ENCODE data around the gene XRCC1.

XRCC1 gene

DNA sequence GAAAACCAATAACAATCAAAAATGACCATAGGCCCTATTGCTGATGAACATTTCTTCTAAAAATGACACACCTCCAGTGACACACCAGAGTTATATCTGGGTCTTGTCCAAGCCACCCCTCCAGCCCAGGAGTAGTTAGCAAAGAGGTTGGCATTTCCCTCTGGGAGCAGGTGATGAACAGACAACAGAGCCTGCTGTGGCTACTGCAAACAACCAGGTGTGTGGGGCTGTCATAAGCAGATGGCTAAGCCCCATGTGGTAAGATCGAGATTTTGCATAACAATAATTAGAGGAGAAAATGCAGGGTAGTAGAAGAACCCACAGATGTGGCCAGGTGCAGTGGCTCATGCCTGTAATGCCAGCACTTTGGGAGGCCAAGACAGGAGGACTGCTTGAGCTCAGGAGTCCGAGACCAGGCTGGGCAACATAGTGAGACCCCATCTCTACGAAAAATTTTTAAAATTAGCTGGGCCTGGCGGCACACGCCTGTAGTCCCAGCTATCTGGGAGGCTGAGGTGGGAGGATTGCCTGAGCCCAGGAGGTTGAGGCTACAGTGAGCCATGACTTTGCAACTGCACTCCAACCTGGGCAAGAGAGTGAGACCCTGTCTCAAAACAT is 5.0 kb downstream of the XRCC1 start:
- Histone ChIP-seq H3K4me1 (ENCODE audit: control insufficient read depth, insufficient read depth, low read length) (peaks cover 6% of the 10 kb centered on the region), H3K27me3 (ENCODE audit: control insufficient read depth, insufficient read depth, low read length) (no peaks in the 10 kb centered on the region), H3K4me3 (ENCODE audit: low read depth, low read length) (no peak overlapping the region), H3K36me3 (ENCODE audit: control insufficient read depth, insufficient read depth, low read length) (peaks cover 14% of the 10 kb centered on the region), H3K27ac (ENCODE audit: low read depth, low read length) (no peak overlapping the region), H3K9ac (ENCODE audit: low read length) (no peak overlapping the region), H3K9me3 (ENCODE audit: control insufficient read depth, insufficient read depth, low read depth, low read length) (no peaks in the 10 kb centered on the region)

DNA sequence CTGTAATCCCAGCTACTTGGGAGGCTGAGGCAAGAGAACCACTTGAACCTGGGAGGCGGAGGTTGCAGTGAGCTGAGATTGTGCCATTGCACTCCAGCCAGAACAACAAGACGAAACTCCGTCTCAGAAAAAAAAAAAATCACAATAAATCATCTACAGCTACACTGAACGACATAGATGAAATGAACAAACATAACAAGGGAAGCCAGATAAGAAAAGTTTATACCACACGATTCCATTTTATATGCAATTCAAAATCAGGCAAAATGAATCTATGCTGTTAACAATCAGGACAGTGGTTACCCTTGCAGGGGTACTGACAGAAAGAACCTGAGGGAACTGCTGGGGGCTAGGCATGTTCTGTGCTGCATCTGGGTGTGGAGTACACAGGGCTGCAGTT is 5.7 kb downstream of the XRCC1 start:
- Histone ChIP-seq H3K27ac (ENCODE audit: low read depth, low read length) (no peak overlapping the region), H3K36me3 (ENCODE audit: control insufficient read depth, insufficient read depth, low read length) (peaks cover 17% of the 10 kb centered on the region), H3K27me3 (ENCODE audit: control insufficient read depth, insufficient read depth, low read length) (no peaks in the 10 kb centered on the region), H3K4me1 (ENCODE audit: control insufficient read depth, insufficient read depth, low read length) (peaks cover 3% of the 10 kb centered on the region), H3K9ac (ENCODE audit: low read length) (no peak overlapping the region), H3K9me3 (ENCODE audit: control insufficient read depth, insufficient read depth, low read depth, low read length) (no peaks in the 10 kb centered on the region), H3K4me3 (ENCODE audit: low read depth, low read length) (no peak overlapping the region)

DNA sequence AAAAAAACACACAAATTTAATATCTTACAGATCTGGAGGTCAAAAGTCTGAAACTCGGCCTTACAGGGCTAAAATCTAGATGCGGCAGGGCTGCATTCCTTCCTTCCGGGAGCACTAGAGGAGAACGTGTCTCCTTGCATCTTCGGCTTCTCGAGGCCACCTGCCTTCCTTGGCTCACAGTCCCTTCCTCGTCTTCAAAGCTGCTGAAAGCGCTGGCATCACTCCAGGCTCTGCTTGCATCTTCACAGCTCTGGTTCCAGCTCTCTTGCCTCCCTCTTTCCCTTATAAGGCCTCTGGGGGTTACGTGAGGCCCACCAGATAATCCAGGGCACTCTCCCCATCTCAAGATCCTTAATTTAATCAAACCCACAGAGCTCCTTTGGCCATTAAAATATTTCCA is 10.5 kb downstream of the XRCC1 start:
- Histone ChIP-seq H3K27ac (ENCODE audit: low read depth, low read length) (no peak overlapping the region), H3K36me3 (ENCODE audit: control insufficient read depth, insufficient read depth, low read length) (peaks cover 27% of the 10 kb centered on the region), H3K9me3 (ENCODE audit: control insufficient read depth, insufficient read depth, low read depth, low read length) (no peaks in the 10 kb centered on the region), H3K4me3 (ENCODE audit: low read depth, low read length) (no peak overlapping the region), H3K9ac (ENCODE audit: low read length) (no peak overlapping the region), H3K27me3 (ENCODE audit: control insufficient read depth, insufficient read depth, low read length) (no peaks in the 10 kb centered on the region), H3K4me1 (ENCODE audit: control insufficient read depth, insufficient read depth, low read length) (no peaks in the 10 kb centered on the region)

DNA sequence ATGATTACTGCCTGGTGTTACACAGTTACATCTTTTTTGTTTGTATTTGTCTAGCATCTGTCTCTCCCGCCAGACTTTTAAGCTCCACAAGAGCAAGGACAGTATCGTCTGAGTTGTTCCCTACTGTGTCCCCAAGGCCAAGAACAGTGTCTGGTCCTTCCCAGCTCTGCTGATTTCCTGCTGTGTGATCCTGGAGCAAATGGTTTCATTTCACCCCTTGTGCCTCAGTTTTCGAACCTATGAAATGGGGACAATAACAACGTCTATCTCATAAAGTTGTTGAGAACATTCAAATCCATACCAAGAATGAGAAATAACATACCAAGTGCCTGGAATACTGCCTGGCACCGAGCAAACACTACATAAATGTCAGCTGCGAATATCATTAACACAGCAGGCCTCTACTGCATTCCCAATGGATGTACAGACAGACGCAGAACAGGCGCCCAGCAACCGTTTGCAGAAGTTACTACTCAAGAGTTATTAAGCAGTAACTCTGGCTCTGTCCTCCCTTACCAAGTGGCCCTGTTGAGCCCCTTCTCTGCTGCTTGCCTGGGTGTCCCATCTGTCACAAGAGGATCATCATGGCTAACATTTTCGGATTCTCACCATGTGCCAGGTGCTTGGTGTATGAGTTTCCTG is 11.4 kb downstream of the XRCC1 start:
- no peak overlapping the region for H3K27ac ChIP-seq (ENCODE audit: low read depth, low read length)
- no peaks in the 10 kb centered on the region for H3K27me3 ChIP-seq (ENCODE audit: control insufficient read depth, insufficient read depth, low read length)
- no peak overlapping the region for H3K4me3 ChIP-seq (ENCODE audit: low read depth, low read length)
- no peaks in the 10 kb centered on the region for H3K4me1 ChIP-seq (ENCODE audit: control insufficient read depth, insufficient read depth, low read length)
- H3K9me3 ChIP-seq (ENCODE audit: control insufficient read depth, insufficient read depth, low read depth, low read length), result no peaks in the 10 kb centered on the region
- H3K9ac ChIP-seq (ENCODE audit: low read length), result no peak overlapping the region
- H3K36me3 ChIP-seq (ENCODE audit: control insufficient read depth, insufficient read depth, low read length), result peaks cover 30% of the 10 kb centered on the region

DNA sequence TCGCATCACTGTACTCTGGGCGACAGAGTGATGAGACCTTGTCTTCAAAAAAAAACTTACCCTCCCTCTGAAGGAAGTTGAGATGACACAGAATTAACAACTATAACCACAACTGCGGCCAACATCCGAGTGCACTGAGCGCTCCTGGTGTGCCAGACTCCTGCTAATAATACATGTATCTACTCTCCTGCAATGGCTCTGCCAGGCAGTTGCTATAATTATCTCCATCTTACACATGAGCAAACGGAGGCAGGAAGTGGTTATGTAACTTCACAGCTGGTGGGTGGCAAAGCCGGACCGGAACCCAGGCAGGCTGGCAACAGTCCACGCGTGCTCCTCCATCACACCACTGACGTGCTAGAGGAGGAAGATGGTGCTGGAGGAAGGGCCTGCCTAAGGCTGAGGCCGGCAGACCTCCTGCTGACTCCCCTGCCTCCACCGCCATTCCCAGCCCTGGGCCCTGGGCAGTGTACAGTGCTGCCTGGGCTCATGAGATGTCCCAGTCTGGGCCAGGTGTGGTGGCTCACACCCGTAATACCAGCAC is 12.6 kb downstream of the XRCC1 start:
- peaks cover 34% of the 10 kb centered on the region for H3K36me3 ChIP-seq (ENCODE audit: control insufficient read depth, insufficient read depth, low read length)
- no peak overlapping the region for H3K27ac ChIP-seq (ENCODE audit: low read depth, low read length)
- no peaks in the 10 kb centered on the region for H3K9me3 ChIP-seq (ENCODE audit: control insufficient read depth, insufficient read depth, low read depth, low read length)
- no peaks in the 10 kb centered on the region for H3K27me3 ChIP-seq (ENCODE audit: control insufficient read depth, insufficient read depth, low read length)
- H3K4me3 ChIP-seq (ENCODE audit: low read depth, low read length), result no peak overlapping the region
- H3K9ac ChIP-seq (ENCODE audit: low read length), result no peak overlapping the region
- no peaks in the 10 kb centered on the region for H3K4me1 ChIP-seq (ENCODE audit: control insufficient read depth, insufficient read depth, low read length)

DNA sequence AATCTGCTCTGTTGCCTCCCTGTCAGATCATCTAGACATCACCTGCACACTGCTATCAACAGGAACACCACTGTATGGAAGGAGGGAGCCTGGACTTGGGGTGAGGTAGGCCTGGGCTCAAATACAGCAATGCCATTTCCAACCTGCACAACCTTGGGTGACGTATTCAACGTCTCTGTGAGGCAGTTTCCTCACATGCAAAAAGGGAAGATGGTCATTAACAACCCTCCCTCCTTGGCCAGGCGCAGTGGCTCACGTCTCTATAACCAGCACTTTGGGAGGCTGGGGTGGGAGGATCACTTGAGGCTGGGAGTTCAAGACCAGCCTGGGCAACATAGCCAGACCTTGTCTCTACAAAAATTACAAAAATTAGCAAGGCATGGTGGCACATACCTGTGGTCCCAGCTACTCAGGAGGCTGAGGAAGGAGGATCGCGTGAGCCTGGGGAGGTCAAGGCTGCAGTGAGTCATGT is 13.1 kb downstream of the XRCC1 start:
- no peaks in the 10 kb centered on the region for H3K4me1 ChIP-seq (ENCODE audit: control insufficient read depth, insufficient read depth, low read length)
- H3K9ac ChIP-seq (ENCODE audit: low read length), result no peak overlapping the region
- H3K9me3 ChIP-seq (ENCODE audit: control insufficient read depth, insufficient read depth, low read depth, low read length), result no peaks in the 10 kb centered on the region
- no peaks in the 10 kb centered on the region for H3K27me3 ChIP-seq (ENCODE audit: control insufficient read depth, insufficient read depth, low read length)
- H3K36me3 ChIP-seq (ENCODE audit: control insufficient read depth, insufficient read depth, low read length), result peaks cover 36% of the 10 kb centered on the region
- H3K4me3 ChIP-seq (ENCODE audit: low read depth, low read length), result no peak overlapping the region
- H3K27ac ChIP-seq (ENCODE audit: low read depth, low read length), result no peak overlapping the region

DNA sequence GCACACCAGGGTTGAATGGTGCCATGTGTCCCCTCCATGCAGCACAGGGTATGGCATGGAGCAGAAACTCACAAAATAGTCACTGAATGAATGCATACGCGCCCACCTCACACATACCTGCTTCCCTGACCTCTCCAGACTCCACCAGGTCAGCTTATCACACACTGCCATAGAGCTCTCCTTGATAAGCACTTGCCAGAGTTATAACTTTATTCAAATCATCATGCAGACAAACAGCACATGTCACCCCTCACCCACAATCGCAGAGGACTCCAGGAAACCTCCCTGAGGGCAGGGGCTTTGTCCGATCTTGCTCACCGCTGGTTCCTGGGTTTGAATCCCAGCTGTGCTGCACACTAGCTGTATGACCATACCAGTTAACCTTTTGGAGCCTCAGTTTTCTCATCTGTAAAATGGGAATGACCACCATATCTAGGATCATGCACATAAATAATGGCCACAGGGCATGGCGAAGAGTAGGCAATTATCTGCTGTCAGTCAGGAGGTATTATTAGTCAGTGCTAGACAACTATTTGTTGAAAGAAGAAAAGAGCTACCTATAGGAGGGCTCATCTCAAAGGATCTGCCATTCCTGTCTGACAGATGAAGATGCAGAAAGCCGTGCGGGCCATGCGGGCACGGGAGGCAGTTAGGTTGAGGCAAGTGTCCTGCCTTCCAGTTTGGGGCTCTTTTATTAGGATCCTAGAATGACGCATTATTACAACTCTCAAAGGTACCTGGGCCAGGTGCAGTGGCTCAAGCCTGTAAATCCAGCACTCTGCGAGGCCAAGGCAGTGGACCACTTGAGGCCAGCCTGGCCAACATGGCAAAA is 14.0 kb downstream of the XRCC1 start:
- no peaks in the 10 kb centered on the region for H3K4me1 ChIP-seq (ENCODE audit: control insufficient read depth, insufficient read depth, low read length)
- no peak overlapping the region for H3K4me3 ChIP-seq (ENCODE audit: low read depth, low read length)
- no peaks in the 10 kb centered on the region for H3K9me3 ChIP-seq (ENCODE audit: control insufficient read depth, insufficient read depth, low read depth, low read length)
- no peak overlapping the region for H3K27ac ChIP-seq (ENCODE audit: low read depth, low read length)
- peaks cover 36% of the 10 kb centered on the region for H3K36me3 ChIP-seq (ENCODE audit: control insufficient read depth, insufficient read depth, low read length)
- H3K9ac ChIP-seq (ENCODE audit: low read length), result no peak overlapping the region
- no peaks in the 10 kb centered on the region for H3K27me3 ChIP-seq (ENCODE audit: control insufficient read depth, insufficient read depth, low read length)

DNA sequence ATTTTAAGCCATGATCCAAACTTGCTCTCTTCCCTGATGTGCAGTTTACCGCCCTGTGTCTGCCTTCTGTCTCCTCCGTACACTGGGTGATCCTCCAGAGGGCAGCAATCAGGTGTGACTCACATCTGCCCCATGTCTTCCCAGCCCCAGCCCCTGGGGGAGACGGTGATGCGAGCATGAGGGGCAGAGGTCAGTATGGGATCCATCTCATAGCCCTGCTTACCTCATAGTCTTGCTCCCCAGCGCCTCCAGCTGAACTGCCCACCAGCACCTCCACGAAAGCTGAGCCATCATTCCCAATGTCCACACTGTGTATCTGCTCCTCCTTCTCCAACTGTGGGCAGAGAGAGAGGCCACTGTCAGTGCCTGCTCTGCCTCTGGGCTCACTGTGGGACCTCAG is 14.6 kb downstream of the XRCC1 start:
- Histone ChIP-seq H3K27ac (ENCODE audit: low read depth, low read length) (no peak overlapping the region), H3K4me3 (ENCODE audit: low read depth, low read length) (no peak overlapping the region), H3K36me3 (ENCODE audit: control insufficient read depth, insufficient read depth, low read length) (peaks cover 36% of the 10 kb centered on the region), H3K9ac (ENCODE audit: low read length) (no peak overlapping the region), H3K27me3 (ENCODE audit: control insufficient read depth, insufficient read depth, low read length) (no peaks in the 10 kb centered on the region), H3K4me1 (ENCODE audit: control insufficient read depth, insufficient read depth, low read length) (no peaks in the 10 kb centered on the region), H3K9me3 (ENCODE audit: control insufficient read depth, insufficient read depth, low read depth, low read length) (no peaks in the 10 kb centered on the region)

DNA sequence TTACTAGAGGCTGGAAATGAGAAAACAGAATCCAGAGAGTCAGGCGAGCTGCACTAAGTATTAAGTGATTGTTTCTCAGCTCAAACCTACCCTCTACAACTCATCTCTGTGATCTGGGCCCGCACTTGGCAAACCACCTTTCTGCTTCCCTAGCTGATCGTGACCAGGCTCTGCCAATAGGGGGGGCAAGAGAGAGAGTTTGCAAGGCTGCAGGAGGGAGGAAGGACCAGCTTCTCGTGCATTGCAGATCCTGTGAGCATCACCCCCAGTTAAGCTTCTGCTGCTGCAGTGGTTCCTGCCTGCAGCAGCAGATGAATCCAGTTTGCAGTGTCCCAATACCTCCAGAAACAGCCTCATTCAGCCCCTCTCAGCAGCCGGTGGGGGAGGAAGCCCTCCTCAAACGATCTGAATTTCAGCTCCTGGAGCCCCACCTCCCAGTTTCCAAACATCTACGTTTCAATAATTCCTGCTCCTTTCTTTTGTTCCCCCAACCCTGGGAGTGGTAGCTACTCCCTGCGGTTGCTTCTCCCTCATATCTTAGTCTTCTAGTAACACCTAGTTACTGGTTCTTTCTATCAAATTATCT is 20.0 kb downstream of the XRCC1 start:
- no peak overlapping the region for H3K4me3 ChIP-seq (ENCODE audit: low read depth, low read length)
- H3K4me1 ChIP-seq (ENCODE audit: control insufficient read depth, insufficient read depth, low read length), result no peaks in the 10 kb centered on the region
- H3K27me3 ChIP-seq (ENCODE audit: control insufficient read depth, insufficient read depth, low read length), result no peaks in the 10 kb centered on the region
- no peak overlapping the region for H3K27ac ChIP-seq (ENCODE audit: low read depth, low read length)
- H3K9me3 ChIP-seq (ENCODE audit: control insufficient read depth, insufficient read depth, low read depth, low read length), result no peaks in the 10 kb centered on the region
- peaks cover 47% of the 10 kb centered on the region for H3K36me3 ChIP-seq (ENCODE audit: control insufficient read depth, insufficient read depth, low read length)
- no peak overlapping the region for H3K9ac ChIP-seq (ENCODE audit: low read length)

DNA sequence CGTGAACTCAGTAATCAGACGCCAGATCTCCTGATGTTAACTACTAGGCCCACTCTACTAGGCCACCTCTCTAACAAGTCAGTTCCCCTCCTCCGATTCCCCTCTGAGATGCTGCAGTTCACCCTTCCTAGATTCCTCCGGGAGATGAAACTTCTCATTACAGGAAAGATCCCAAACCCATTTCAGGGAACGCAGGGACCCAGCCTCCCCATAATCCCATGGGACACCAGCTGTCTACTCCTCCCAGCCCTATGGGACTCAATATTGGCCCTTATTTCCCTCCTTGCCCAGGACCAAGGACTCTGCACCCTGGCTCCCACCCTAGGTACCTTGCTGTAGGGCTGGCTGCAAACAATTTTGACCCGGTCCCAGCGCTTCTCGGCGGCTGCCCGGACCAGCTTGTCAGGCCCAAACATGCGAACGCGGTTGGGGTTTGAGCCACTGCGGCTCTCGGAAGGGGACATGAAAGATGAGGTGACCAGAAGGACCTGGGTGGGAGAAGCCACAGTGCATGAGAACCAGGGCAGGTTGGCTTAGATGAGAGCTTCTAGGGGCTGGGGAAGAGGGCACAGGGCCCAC is 20.9 kb downstream of the XRCC1 start:
- Histone ChIP-seq H3K27ac (ENCODE audit: low read depth, low read length) (no peak overlapping the region), H3K36me3 (ENCODE audit: control insufficient read depth, insufficient read depth, low read length) (peaks cover 46% of the 10 kb centered on the region), H3K4me3 (ENCODE audit: low read depth, low read length) (no peak overlapping the region), H3K9ac (ENCODE audit: low read length) (no peak overlapping the region), H3K27me3 (ENCODE audit: control insufficient read depth, insufficient read depth, low read length) (no peaks in the 10 kb centered on the region), H3K9me3 (ENCODE audit: control insufficient read depth, insufficient read depth, low read depth, low read length) (no peaks in the 10 kb centered on the region), H3K4me1 (ENCODE audit: control insufficient read depth, insufficient read depth, low read length) (no peaks in the 10 kb centered on the region)

Data from HUES6 (cell line).